HG03342 (cell line): ENCODE measurements around the gene KIRREL3.

ENCODE experiments used
- ATAC-seq: cut with Tn5 transposase; IDR thresholded peaks from one replicate; pipeline ENCODE4 v1.9.1; 2021; ENCODE audit warnings: mild to moderate bottlenecking, moderate library complexity; ENCODE audit not compliant: unreplicated experiment

Gene KIRREL3

DNA sequence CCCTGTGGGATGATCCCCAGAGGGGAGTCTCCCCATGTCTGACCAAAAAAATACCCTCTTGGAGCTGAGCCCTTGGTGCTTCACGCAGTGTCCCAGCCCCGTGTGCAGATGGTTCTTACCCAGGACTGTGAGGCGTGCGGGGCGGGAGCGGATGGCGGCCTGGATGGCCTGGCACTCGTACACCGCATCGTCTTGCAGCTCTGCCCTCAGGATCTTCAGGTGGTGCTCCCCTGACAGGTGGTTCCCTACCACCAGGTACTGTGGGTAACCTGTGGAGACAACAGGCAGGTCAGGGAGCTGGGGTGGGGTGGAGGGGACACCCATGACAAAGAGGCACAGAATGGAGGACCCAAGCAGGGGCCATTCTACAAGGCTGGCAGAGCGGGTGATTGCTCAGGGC is 479.4 kb downstream of the KIRREL3 start:
- ATAC-seq, result no peak

DNA sequence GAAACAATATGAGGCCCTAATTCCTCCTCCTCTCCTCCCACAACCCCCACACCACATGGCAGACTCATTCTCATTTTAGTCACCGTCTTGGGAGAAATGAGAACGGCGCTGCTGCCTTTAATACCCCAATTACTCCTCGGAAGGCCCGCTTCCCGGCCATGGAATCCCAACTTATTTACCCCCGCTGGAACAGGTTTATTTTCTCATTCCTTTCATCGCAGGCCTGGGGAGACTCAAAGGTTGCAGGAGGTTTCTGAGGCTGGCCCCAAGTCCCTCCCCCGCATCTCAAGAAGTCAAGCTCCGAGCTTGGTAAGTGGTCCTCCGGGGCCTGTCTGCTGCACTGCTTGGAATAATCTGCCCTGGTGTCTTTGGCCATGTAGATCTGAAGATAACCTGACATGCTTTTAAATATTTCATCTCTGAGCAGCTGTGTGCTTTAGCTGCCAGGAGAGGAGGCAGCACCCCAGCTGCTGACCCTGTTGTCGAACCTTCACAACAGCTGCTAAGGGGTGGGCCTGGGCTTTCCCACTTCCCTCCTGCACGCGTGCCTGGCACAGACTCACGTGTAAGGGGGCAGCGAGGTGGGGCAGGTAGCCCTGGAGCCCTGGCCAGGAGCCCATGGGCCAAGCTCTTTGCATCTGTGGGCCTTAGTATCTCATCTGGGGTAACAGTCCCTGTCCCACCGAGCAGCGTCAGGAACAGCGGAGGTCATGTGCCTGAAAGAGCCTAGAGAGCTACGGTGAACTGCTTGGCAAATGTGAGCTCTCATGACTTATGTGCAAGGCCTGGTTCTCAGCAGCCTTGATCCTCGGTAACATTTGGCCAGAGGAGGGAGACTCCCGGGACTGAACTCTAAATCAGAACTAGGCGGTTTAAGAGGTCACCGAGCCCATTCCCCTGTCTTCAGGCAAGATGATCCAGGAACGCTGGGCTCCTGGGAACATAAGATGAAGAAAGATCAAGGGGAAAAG is 480.5 kb downstream of the KIRREL3 start:
- ATAC-seq, result no peak

DNA sequence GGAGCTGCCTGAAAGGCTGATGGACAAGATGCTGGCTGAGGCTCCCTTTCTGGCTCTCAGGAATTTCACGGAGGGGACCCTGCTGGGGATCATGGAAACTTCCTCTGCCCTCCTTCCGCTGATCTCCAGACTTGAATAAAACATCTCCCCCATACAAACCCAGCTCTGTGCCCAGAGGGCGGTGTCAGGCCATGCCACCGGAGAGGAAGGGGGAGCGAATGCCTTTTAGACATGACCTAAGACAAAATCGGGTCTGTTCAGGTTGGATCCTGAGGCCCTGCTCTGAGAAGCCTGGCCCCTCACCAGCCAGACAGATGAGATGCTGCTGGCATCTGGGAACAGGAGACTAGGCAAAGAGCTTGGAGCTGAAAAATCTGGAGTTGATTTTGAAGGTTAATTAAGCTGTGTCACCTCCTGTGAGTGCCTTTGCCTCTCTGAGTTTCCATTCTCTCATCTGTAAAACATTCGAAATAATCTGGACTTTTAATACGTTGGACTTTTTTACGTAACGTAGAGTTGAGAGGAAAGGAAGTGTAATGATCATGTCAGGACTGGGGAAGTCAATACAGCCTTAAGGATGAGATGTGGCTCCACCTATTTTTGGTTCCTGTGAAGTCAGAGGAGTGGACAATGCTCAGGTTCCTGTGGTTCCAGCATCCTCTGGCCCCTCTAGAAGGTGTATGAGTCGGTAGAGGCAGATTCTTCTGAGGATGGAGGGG is 481.4 kb downstream of the KIRREL3 start:
- no peak for ATAC-seq

GRCh38 chr11:126518071-126518971 is 482.2 kb downstream of the KIRREL3 start:
- ATAC-seq, result no peak

DNA sequence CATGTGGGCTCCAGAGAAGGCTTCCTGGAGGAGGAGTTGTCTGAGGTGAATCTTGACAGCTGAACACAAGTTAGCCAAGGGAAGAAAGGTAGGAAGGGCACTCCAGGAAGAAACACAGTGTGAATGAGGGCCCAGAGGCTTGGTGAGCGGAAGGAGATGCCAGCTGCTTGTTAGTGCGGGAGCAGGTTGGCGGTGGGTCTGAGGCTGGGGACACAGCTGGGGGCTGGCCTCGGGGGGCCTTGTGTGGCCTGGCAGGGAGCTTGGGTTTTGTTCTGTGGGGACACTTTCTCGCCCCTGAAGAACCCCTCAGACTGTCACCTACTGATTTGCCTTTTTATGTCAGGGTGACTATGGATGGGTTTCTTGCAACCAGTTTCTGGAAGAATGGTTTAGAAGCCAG is 485.1 kb downstream of the KIRREL3 start:
- no peak for ATAC-seq

- no peak for ATAC-seq
Observed at GRCh38 chr11:126514061-126514693, 486.4 kb downstream of the KIRREL3 start.

DNA sequence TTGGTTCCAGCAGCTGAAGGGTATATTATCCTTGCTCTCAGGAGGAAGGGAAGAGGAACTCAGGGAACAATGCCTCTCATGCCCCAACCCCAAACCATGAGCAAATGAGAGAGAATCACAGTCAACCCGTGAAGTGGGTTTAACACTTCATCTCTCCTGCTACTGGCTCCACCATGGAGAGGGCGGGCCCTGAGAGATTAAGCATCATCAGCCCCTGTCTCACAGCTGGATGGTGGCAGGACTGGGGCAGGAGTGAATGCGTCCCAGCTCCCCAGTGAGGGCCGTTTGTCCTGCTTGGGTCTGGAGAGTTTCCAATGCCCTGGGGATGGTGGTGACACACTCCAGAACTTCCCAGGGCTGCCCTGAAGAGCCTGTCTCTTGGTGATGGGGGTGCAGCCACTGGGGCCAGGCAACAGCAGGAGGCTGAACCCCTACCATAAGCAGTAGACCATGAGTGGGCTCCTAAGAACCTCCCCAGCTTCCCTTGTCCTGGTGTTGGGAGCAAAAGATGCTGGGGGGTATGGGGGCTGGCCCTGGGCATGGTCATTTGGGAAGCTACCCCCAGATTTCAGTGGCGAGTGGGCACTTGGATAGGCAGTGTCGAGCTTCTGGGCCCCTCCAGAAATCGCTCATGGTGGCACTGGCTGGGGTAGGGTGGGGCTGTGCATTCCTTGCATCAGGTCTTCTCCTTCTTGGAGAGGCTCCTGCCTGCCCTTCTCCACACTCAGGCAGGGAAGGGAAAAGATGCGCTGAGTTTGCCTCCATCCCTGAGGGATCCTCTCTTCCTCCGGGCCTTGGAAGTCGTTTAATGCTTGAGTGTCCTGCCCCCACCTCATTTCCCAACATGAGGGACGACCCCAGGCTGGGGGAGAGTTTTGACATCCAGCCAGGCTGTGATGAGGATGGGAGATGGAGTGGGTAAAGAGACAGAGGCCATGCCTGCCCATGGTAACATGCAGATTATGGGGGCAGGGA is 487.5 kb downstream of the KIRREL3 start:
- ATAC-seq, result no peak

DNA sequence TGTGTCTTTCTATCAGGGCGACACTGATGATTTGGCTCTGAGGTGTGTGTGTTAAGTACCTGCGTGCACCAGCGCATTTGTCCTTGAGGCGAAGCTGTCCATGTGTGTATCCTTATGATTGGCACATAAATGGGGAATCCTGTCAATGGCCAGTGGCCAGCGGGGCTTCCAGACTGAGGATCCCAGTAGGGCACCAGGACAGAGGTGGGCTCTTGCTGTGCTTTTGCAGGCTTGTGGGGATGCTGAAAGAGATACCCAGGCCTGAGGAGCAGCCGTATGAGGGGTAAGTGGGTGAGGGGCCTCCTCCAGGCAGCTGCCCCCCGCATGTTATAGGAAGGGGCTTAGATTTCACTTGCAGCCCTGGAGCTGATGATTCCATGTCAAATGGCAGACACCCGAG is 488.3 kb downstream of the KIRREL3 start:
- ATAC-seq, result no peak

- no peak for ATAC-seq
Observed at GRCh38 chr11:126511475-126512115, 489.0 kb downstream of the KIRREL3 start.

- no peak for ATAC-seq
Observed at GRCh38 chr11:126510621-126511370, 489.8 kb downstream of the KIRREL3 start.

DNA sequence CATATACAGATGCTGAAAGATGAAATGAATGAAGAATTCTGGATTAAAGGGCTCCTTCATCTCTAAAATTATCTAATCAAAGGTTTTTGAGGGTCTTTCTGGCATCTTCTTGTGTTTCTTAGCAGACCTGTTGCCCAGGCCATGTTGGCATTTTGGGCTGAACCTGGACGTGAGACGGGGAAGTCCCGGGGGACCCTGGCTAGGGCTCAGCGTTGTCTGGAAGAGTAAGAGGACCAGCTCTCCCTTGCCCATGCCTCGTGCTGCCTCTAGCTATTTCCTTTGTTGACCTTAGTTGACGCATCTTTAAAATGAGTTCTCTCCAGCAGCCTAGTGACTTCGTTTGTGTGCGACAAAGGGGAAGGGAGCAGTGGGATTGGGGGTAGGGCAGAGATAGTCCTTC is 492.9 kb downstream of the KIRREL3 start:
- no peak for ATAC-seq

DNA sequence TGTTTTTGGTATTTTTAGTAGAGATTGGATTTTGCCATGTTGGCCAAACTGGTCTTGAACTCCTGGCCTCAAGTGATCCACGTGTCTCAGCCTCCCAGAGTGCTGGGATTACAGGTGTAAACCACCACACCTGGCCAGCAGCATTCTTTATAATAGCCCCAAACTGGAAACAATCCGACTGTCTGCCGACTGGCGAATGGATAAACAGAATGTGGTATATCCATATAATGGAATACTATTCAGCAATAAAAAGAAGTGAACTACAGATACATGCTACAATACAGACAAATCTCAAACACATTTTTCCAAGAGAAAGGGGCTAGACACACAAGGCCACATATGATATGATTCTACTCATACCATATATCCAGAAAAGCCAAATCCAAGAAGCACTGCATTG is 493.8 kb downstream of the KIRREL3 start:
- ATAC-seq, result no peak

- ATAC-seq, result no peak
Observed at GRCh38 chr11:126502982-126503381, 497.6 kb downstream of the KIRREL3 start.

DNA sequence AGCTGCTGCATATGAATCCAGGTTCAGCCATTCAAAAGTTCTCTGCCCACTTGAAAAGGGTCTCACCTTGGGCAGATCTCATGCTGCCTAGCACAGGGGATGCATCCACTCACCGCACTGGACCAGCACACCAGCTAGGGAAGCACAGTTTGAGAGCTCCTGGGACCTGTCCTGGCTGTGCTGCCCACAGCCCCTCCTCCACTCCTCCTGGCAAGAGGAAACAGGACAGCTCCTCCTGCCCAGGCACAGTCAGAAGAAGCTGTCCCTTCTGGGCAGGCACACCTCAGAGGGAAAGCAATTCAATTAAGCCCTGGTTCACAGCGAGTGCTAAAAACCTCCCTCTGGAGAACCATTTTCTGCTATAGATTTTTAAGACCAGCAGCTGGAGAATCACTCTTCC is 498.4 kb downstream of the KIRREL3 start:
- no peak for ATAC-seq

DNA sequence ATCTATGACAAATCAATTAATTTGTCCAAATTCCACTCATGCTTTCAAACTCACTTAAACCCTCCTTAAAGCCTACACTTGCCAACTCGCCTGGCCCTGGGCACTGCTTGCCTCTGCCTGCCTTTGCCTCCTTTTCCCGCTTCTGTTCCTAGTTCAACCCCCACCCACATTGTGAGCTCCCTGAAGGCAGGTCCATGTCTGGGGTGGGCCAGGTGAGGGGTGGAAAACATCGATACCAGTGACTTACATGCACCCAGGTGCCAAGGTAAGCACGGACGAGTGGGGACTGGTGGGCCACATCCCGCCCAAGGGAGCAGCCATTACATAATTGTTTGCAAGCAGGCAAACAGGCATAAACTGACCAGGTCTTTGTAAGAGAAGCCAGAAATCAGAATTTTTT is 498.9 kb downstream of the KIRREL3 start:
- ATAC-seq, result no peak

GRCh38 chr11:126500981-126501380 is 499.6 kb downstream of the KIRREL3 start:
- ATAC-seq, result no peak

GRCh38 chr11:126499131-126499752 is 501.3 kb downstream of the KIRREL3 start:
- no peak for ATAC-seq

DNA sequence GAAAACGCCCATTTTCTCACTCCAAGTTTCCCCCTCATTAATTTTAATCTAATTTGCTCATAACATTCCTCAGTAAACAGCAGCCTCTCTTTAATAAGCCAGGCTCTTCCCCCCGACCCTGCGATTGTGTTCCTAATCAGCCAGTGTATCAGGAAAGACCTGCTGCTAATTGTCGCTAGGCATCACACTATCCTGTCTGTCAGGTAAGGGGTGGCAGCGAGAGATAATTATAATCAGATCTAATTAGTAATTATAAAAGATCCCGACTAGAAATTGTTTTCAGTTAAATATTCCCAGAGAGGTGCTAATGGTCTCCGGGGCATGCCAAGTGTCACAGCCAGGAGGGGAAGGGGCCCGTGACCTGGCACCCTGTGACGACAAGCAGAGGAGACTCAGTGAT is 502.3 kb downstream of the KIRREL3 start:
- no peak for ATAC-seq
